Fibroblast of pulmonary artery (primary cell): ENCODE measurements around the gene NEB.
"Not testable (repeated sequence)": the region's sequence is repeated elsewhere in the genome, so short reads cannot be mapped to it uniquely, and the experiment has no call there.

ENCODE experiments used
- DNase-seq: peaks from one replicate; pipeline ENCODE4 v3.0.0-alpha.2; 2010; ENCODE audit warnings: low read depth
- H3K4me3 ChIP-seq: replicated peaks from 2 replicates; pipeline ENCODE4 v1.5.1; 2011; ENCODE audit warnings: low read depth, mild to moderate bottlenecking, control low read depth, low read length, moderate library complexity
- CTCF ChIP-seq: IDR thresholded peaks from 2 replicates; pipeline ENCODE4 v1.5.1; 2011; ENCODE audit warnings: mild to moderate bottlenecking, control low read depth, low read length, inconsistent platforms; ENCODE audit errors: missing control alignments

NEB gene

GRCh38 chr2:151654891-151655290, 79.4 kb downstream of the NEB start:
- no peak overlapping the region for H3K4me3 ChIP-seq
- TF ChIP-seq CTCF = no peak
- no peak for DNase-seq

GRCh38 chr2:151654085-151654484, 80.2 kb downstream of the NEB start:
- no peak for DNase-seq
- no peak overlapping the region for H3K4me3 ChIP-seq
- no peak for TF ChIP-seq CTCF

- H3K4me3 ChIP-seq = no peak overlapping the region
- DNase-seq = no peak
- no peak for TF ChIP-seq CTCF
Observed at GRCh38 chr2:151651274-151651673, 83.0 kb downstream of the NEB start.

- no peak for DNase-seq
- H3K4me3 ChIP-seq = no peak overlapping the region
- TF ChIP-seq CTCF = no peak
Observed at GRCh38 chr2:151650456-151650855, 83.8 kb downstream of the NEB start.

GRCh38 chr2:151649966-151650365, 84.3 kb downstream of the NEB start:
- H3K4me3 ChIP-seq = no peak overlapping the region
- DNase-seq = no peak
- TF ChIP-seq CTCF = no peak

GRCh38 chr2:151649400-151649799, 84.9 kb downstream of the NEB start:
- H3K4me3 ChIP-seq = no peak overlapping the region
- DNase-seq = no peak
- TF ChIP-seq CTCF = no peak

- H3K4me3 ChIP-seq, DNase-seq: not testable (repeated sequence)
Observed at GRCh38 chr2:151646512-151646911, 87.8 kb downstream of the NEB start.

- no peak for TF ChIP-seq CTCF
- no peak for DNase-seq
- no peak overlapping the region for H3K4me3 ChIP-seq
Observed at GRCh38 chr2:151644580-151644979, 89.7 kb downstream of the NEB start.

- DNase-seq, H3K4me3 ChIP-seq: not testable (repeated sequence)
Observed at GRCh38 chr2:151641895-151642294, 92.4 kb downstream of the NEB start.
